Gastroesophageal sphincter (tissue), 3 donors: ENCODE data around the gene VWC2L.

ENCODE experiments used
- EP300 ChIP-seq: sonication (generic); formaldehyde crosslinking; IDR thresholded peaks from one replicate; pipeline ENCODE4 v1.6.1; 2017; ENCODE audit warnings: antibody characterized with exemption, mild to moderate bottlenecking
- POLR2A ChIP-seq, 2 donors: fragments of 450-650 bp; IDR thresholded peaks; one replicate each; pipeline ENCODE4 v1.6.1; 2017; ENCODE audit warnings: antibody characterized with exemption in 2 of 2, mild to moderate bottlenecking in 2 of 2, moderate library complexity in 1 of 2
- POLR2AphosphoS5 ChIP-seq: sonication (generic); formaldehyde crosslinking; IDR thresholded peaks from one replicate; pipeline ENCODE4 v1.6.1; 2017; ENCODE audit warnings: antibody characterized with exemption
- TF ChIP-seq, protein P1 (sequence below), 4 experiments: fragments of 200-600 bp in 2 of 4; fragments of 450-650 bp in 2 of 4; sonication (generic) in 1 of 4; IDR thresholded peaks; one replicate each; pipeline ENCODE4 v1.5.1; 2017 to 2019; ENCODE audit warnings: antibody characterized with exemption in 4 of 4, mild to moderate bottlenecking in 2 of 4, moderate library complexity in 2 of 4

DNA sequence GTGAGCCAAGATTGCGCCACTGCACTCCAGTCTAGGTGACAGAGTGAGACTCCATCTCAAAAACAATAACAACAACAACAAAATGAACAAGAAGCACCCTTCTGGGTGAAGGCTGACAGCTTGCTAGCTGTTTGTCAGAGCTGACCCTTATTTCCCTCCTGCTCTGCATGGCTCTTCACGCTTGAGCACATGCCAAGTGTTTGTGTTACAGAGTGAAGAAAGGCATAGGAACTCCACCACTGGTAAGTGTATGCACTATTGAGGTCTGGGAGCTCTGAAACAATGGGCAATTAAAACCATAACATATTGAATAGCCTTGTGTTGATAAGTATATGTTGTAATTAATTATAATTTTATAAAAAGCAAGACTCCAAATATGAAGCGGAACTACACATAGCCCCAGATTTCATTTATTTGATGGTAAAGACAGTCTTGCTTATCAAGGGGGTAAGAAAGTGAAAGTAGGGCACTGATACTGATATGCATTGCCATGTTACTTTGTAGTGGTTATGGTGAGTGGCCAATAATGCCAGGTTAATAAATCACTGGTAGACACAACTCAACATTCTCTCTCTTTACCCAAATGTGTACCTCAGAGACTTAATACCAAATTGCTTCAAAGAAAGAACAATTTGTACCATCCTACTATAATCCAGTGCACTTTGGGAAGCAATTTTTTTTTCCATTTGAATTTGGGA lies 163.4 kb downstream of the VWC2L start:
- TF ChIP-seq EP300 (no peak), POLR2AphosphoS5 (no peak), POLR2A (IDR thresholded peaks at IDR 0.05) (no peak)
- TF ChIP-seq, protein P1, sequence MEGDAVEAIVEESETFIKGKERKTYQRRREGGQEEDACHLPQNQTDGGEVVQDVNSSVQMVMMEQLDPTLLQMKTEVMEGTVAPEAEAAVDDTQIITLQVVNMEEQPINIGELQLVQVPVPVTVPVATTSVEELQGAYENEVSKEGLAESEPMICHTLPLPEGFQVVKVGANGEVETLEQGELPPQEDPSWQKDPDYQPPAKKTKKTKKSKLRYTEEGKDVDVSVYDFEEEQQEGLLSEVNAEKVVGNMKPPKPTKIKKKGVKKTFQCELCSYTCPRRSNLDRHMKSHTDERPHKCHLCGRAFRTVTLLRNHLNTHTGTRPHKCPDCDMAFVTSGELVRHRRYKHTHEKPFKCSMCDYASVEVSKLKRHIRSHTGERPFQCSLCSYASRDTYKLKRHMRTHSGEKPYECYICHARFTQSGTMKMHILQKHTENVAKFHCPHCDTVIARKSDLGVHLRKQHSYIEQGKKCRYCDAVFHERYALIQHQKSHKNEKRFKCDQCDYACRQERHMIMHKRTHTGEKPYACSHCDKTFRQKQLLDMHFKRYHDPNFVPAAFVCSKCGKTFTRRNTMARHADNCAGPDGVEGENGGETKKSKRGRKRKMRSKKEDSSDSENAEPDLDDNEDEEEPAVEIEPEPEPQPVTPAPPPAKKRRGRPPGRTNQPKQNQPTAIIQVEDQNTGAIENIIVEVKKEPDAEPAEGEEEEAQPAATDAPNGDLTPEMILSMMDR (IDR thresholded peaks at IDR 0.05) = no peak
